BLaER1 treated with 17β-estradiol and CSF1 and Interleukin-3, amounts not matched to agents 10 nM and 100 nM (cell line): Measurements from ENCODE around the gene CTDSP2.
"Not testable (repeated sequence)": the region's sequence is repeated elsewhere in the genome, so short reads cannot be mapped to it uniquely, and the experiment has no call there.

Experiments used
- H3K27ac ChIP-seq, 11 experiments: shearing (Covaris generic); formaldehyde crosslinking; 2 replicates each; pipeline ENCODE4 v1.8.1; 2022
- H3K27me3 ChIP-seq, 11 experiments: shearing (Covaris generic); formaldehyde crosslinking; 2 replicates each; pipeline ENCODE4 v1.8.1; 2022
- H3K36me3 ChIP-seq, 11 experiments: shearing (Covaris generic); formaldehyde crosslinking; 2 replicates each; pipeline ENCODE4 v1.8.1; 2022
- H3K4me1 ChIP-seq, 10 experiments: shearing (Covaris generic); formaldehyde crosslinking; 2 replicates each; pipeline ENCODE4 v1.8.1; 2022
- H3K4me2 ChIP-seq, 11 experiments: shearing (Covaris generic); formaldehyde crosslinking; 2 replicates each; pipeline ENCODE4 v1.8.1; 2022
- H3K4me3 ChIP-seq, 10 experiments: shearing (Covaris generic); formaldehyde crosslinking; 2 replicates each; pipeline ENCODE4 v1.8.1; 2022
- H3K9ac ChIP-seq, 11 experiments: shearing (Covaris generic); formaldehyde crosslinking; 2 replicates each; pipeline ENCODE4 v1.8.1; 2022
- H3K9me3 ChIP-seq, 11 experiments: shearing (Covaris generic); formaldehyde crosslinking; replicated peaks in 1 of 11; 2 replicates each; pipeline ENCODE4 v1.8.1; 2022
- H4K20me1 ChIP-seq, 11 experiments: shearing (Covaris generic); formaldehyde crosslinking; 2 replicates each; pipeline ENCODE4 v1.8.1; 2022
- Cebpa-rat ChIP-seq, 11 experiments: shearing (Covaris generic); IDR thresholded peaks; 2 replicates each; pipeline ENCODE4 v1.8.1; 2022

CTDSP2 gene

DNA sequence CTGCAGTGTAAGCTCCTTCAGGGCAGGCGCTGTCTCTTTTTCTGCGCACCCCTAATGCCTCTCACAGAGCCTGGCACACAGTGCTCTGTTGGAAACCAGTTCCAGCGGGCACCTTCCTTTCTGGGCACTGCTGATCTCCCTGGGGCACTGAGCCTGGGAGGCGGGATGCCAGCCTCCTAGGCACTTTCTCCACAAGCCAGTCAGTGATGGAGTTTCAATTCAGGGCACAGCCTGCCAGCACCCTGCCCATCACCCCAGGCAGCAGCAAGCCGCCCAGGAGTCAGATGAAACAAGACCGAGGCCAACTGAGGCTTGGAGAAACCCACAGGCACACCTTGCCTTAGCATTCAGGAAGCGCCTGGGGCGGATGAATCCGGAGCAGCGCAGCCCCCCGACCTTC lies 5.7 kb upstream of the CTDSP2 start:
- Histone ChIP-seq H3K27me3 (peaks cover 47 to 77% (median 68%) of the 10 kb centered on the region in 11 experiments), H3K9ac (peak overlapping the region in 2 of 11 experiments; percentile 32 to 44; a peak in 2 of 22 replicates), H3K4me3 (peak overlapping the region in 6 of 10 experiments; percentile 19 to 58 (median 42); a peak in 12 of 20 replicates), H3K9me3 (peaks cover 0 to 7% (median 5%) of the 10 kb centered on the region in 11 experiments; a peak in 9 of 22 replicates), H3K36me3 (no peaks in the 10 kb centered on the region), H3K4me2 (peak overlapping the region; percentile 38 to 91 (median 55); a peak in 21 of 22 replicates), H3K4me1 (peaks cover 31 to 73% (median 40%) of the 10 kb centered on the region in 10 experiments), H4K20me1 (peaks cover 0 to 24% (median 0%) of the 10 kb centered on the region in 11 experiments; a peak in 8 of 22 replicates), H3K27ac (no peak overlapping the region)
- TF ChIP-seq Cebpa-rat (IDR thresholded peaks at IDR 0.05) = no peak

DNA sequence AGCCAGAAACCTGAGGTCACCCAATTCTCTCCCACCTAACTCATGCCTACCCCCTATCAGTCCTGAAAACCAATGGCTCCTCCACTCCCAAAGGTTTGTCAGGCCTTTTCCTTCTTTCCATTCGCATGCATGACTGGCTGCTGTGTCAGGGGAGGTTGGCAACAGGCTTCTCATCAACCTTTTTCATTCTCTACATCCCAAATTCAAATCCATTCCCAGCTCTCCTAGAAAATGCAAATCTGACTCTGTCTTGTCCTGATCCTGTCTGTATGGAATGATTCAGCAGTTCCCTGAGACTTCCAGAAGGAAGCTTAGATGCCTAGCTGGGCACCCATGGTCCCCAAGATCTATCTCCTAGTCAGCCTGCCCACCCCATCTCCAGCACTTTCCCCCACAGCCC lies 5.0 kb upstream of the CTDSP2 start:
- Histone ChIP-seq H4K20me1 (peaks cover 0 to 24% (median 0%) of the 10 kb centered on the region in 11 experiments; a peak in 8 of 22 replicates), H3K4me3 (no peak overlapping the region), H3K9ac (no peak overlapping the region), H3K4me1 (peaks cover 34 to 75% (median 43%) of the 10 kb centered on the region in 10 experiments), H3K4me2 (peak overlapping the region in 2 of 11 experiments; percentile 54 to 91; a peak in 3 of 22 replicates), H3K9me3 (peaks cover 0 to 7% (median 5%) of the 10 kb centered on the region in 11 experiments; a peak in 9 of 22 replicates), H3K27me3 (peaks cover 47 to 74% (median 67%) of the 10 kb centered on the region in 11 experiments), H3K36me3 (no peaks in the 10 kb centered on the region), H3K27ac (no peak overlapping the region)
- no peak for TF ChIP-seq Cebpa-rat (IDR thresholded peaks at IDR 0.05)

DNA sequence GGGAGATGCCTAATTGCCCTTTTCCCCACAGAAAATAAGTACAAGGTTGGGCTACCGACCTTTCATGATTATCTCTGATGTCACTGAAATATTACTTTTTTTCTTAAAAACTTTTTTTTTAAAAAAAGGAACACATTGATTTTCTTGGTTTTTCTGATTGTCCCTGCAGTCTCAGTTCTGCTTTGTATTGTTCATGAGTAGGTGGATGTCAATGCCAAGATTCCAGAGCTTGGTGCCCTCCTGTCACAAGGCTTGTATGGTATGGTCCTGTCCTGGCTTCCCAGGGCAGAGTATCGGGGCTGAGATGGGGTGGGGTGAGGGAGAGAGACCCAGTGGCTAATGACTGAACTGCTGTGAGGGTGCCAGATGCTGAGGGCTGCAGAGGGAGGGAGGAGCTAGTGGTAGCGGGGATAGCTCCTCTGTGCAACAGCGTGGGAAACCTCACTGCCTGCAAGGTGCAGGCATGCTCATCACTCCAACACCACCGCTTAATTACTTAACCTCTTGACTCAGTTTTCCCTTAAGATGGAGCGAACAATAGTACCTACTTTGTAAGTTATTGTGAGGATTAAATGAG lies 4.4 kb upstream of the CTDSP2 start:
- Histone ChIP-seq H3K36me3 (no peaks in the 10 kb centered on the region), H3K4me1 (peaks cover 34 to 75% (median 43%) of the 10 kb centered on the region in 10 experiments), H3K4me3 (no peak overlapping the region), H3K27me3 (peaks cover 47 to 69% (median 62%) of the 10 kb centered on the region in 11 experiments), H3K9ac (no peak overlapping the region), H3K27ac (no peak overlapping the region), H4K20me1 (peaks cover 0 to 24% (median 1%) of the 10 kb centered on the region in 11 experiments; a peak in 11 of 22 replicates), H3K4me2 (peak overlapping the region in 4 of 11 experiments; percentile 1 to 91 (median 31); a peak in 7 of 22 replicates), H3K9me3 (peaks cover 0 to 3% (median 0%) of the 10 kb centered on the region in 11 experiments; a peak in 1 of 22 replicates)
- no peak for TF ChIP-seq Cebpa-rat (IDR thresholded peaks at IDR 0.05)

DNA sequence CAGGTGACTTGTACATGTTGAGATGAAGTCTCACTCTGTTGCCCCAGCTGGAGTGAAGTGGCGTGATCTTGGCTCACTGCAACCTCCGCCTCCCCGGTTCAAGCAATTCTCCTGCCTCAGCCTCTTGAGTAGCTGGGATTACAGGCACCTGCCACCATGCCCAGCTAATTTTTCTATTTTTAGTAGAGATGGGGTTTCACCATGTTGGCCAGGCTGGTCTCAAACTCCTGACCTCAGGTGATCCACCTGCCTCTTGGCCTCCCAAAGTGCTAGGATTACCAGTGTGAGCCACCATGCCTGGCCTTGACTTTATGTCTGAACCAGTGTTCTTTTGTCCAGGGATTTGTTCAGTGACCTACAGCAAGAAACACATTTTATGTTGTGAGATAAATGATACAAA lies 2.9 kb upstream of the CTDSP2 start:
- Histone ChIP-seq H4K20me1 (peaks cover 12 to 39% (median 16%) of the 10 kb centered on the region in 11 experiments), H3K27me3 (peaks cover 43 to 54% (median 48%) of the 10 kb centered on the region in 11 experiments), H3K4me1 (peaks cover 23 to 64% (median 35%) of the 10 kb centered on the region in 10 experiments)
- not testable (repeated sequence) for H3K4me3 ChIP-seq, H3K36me3 ChIP-seq, H3K9ac ChIP-seq, H3K9me3 ChIP-seq, H3K4me2 ChIP-seq, H3K27ac ChIP-seq

DNA sequence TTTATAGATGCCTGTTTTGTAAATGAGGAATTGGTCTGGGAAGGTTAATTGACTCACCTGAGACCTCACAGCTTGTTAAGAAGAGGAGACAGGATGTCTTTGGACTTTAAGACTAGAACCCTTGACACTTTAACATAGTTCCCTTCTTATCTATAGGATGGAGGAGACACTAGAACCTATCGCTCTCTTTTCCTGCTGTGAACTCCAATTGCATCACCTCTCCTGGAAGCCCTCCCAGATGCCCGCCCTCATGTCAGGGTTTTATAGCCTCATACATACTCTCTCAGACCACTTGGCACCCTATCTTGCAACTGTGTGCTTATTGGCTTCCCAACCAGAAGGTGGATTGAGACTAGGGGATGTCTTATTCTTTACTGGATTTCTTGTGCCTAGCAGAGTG lies 2.5 kb upstream of the CTDSP2 start:
- Histone ChIP-seq H3K9me3 (0 out of 22 replicates have a peak, but pooled peaks cover 0 to 3% (median 0%) of the 10 kb centered on the region in 11 experiments), H3K27ac (no peak overlapping the region), H4K20me1 (peaks cover 16 to 43% (median 20%) of the 10 kb centered on the region in 11 experiments), H3K4me1 (peaks cover 26 to 64% (median 38%) of the 10 kb centered on the region in 10 experiments), H3K36me3 (peaks cover 0 to 2% (median 0%) of the 10 kb centered on the region in 11 experiments; a peak in 1 of 22 replicates), H3K4me2 (no peak overlapping the region), H3K9ac (no peak overlapping the region), H3K27me3 (peaks cover 39 to 50% (median 44%) of the 10 kb centered on the region in 11 experiments), H3K4me3 (no peak overlapping the region)
- no peak for TF ChIP-seq Cebpa-rat (IDR thresholded peaks at IDR 0.05)

DNA sequence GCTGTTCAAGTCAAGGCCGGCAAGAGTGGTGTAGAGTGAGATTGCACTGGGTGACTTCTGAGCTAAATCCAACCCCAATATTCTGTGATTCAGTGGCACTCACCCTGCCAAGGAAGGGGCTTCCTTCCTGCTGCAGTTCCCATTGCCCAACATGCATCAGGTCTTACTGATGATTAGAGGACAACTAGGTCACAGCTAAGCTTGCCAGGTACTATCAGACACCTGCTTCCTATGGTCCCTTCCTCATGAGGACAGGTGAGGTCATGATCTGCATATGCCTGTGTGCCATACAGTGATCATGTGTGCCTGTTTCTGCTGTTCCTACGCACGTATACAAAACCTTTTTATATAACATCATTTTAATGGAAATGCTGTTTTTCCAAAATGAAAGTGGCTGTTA lies 1.7 kb upstream of the CTDSP2 start:
- Histone ChIP-seq H3K27me3 (peaks cover 30 to 42% (median 36%) of the 10 kb centered on the region in 11 experiments), H4K20me1 (peaks cover 24 to 51% (median 29%) of the 10 kb centered on the region in 11 experiments), H3K36me3 (peaks cover 0 to 5% (median 0%) of the 10 kb centered on the region in 11 experiments; a peak in 1 of 22 replicates), H3K9me3 (no peaks in the 10 kb centered on the region), H3K4me3 (no peak overlapping the region), H3K27ac (no peak overlapping the region), H3K4me1 (peaks cover 35 to 65% (median 47%) of the 10 kb centered on the region in 10 experiments), H3K4me2 (peak overlapping the region; percentile 49 to 96 (median 76)), H3K9ac (no peak overlapping the region)
- no peak for TF ChIP-seq Cebpa-rat (IDR thresholded peaks at IDR 0.05)

DNA sequence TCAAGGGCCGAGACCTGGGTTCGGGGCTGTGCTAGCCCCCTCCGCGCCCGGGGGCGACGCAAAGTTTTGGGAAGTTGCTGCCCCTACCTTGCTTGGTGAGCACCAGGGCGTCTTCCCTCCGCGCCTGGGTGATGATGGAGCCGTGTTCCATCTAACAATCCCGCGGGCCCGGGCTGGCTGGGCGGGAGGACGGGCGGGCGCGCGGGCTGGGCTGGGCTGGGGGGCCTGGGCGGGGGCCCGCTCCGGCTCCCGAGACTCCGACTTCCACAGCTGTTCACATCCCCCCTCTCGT lies 298 bp downstream of the CTDSP2 start:
- Histone ChIP-seq H3K36me3 (peaks cover 0 to 8% (median 0%) of the 10 kb centered on the region in 11 experiments; a peak in 4 of 22 replicates), H3K27me3 (peaks cover 11 to 22% (median 16%) of the 10 kb centered on the region in 11 experiments; a peak in 21 of 22 replicates), H3K27ac (peak overlapping the region; percentile 90 to 99 (median 94)), H3K4me3 (peak overlapping the region; percentile 80 to 100 (median 94)), H4K20me1 (peaks cover 44 to 59% (median 48%) of the 10 kb centered on the region in 11 experiments), H3K4me1 (peaks cover 48 to 65% (median 56%) of the 10 kb centered on the region in 10 experiments), H3K4me2 (peak overlapping the region; percentile 91 to 99 (median 95); a peak in 21 of 22 replicates), H3K9me3 (no peaks in the 10 kb centered on the region), H3K9ac (peak overlapping the region; percentile 91 to 98 (median 94))
- no peak for TF ChIP-seq Cebpa-rat (IDR thresholded peaks at IDR 0.05)

DNA sequence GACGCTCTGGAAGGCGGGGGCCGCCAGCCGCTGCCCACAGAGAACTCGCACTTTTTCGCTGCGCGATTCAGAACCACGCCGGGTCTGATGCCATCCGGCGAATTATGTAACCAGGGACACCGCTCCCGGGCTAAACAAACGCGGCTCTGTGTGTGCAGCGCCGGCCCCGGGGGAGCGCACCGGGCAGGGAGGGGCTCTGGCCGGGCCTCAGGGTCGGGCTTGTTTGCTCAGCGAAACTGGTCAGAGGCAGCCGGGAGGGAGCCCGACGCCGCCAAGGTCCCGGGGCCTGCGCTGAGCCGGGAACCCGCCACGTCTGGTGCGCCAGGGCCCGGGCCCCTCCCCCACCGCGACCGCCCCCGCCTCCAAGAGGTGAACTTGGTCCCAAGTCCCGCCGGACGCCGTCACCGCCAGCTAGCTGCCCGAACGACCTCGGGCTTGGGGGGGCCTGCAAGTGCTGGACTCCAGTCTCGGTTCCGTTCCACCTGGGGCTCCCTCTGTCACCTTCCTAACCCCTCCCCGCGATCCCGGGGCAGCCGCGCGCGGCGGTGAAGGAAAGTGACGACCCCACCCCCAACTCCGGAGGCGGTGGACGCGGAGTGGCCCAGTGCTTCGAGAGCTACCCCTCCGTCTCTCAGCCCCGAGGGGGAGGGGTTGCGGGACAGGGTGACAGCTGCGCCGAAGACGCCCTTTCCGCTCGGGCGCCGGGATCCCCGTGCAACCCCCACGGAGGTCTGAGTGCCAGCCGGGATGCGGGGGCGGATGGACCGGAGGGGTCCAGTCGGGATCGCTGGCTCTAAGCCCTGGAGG lies 848 bp downstream of the CTDSP2 start:
- Histone ChIP-seq H3K27ac (peak overlapping the region; percentile 90 to 99 (median 94)), H3K4me1 (peaks cover 53 to 65% (median 58%) of the 10 kb centered on the region in 10 experiments), H3K9ac (peak overlapping the region; percentile 91 to 98 (median 94)), H3K36me3 (peaks cover 0 to 8% (median 0%) of the 10 kb centered on the region in 11 experiments; a peak in 4 of 22 replicates), H4K20me1 (peaks cover 49 to 59% (median 53%) of the 10 kb centered on the region in 11 experiments), H3K27me3 (peaks cover 9 to 17% (median 12%) of the 10 kb centered on the region in 11 experiments; a peak in 20 of 22 replicates), H3K9me3 (no peaks in the 10 kb centered on the region), H3K4me2 (peak overlapping the region; percentile 91 to 99 (median 95)), H3K4me3 (peak overlapping the region; percentile 80 to 100 (median 94))
- no peak for TF ChIP-seq Cebpa-rat (IDR thresholded peaks at IDR 0.05)
